Activated CD4-positive, CD25-positive, alpha-beta regulatory T cell treated with anti-CD3 and anti-CD28 coated beads, Interleukin-2, amount 50 U/mL, for 24 hours (primary cell): Measurements from ENCODE around the gene SIN3A.
"Not testable (repeated sequence)": the region's sequence is repeated elsewhere in the genome, so short reads cannot be mapped to it uniquely, and the experiment has no call there.

Source experiments
- ATAC-seq, 2 donors: fragments of 150-1000 bp; cut with Tn5 transposase; one replicate each; pipeline ENCODE4 v1.10.0; 2021; ENCODE audit warnings: mild to moderate bottlenecking in 1 of 2, moderate library complexity in 1 of 2

The SIN3A gene

DNA sequence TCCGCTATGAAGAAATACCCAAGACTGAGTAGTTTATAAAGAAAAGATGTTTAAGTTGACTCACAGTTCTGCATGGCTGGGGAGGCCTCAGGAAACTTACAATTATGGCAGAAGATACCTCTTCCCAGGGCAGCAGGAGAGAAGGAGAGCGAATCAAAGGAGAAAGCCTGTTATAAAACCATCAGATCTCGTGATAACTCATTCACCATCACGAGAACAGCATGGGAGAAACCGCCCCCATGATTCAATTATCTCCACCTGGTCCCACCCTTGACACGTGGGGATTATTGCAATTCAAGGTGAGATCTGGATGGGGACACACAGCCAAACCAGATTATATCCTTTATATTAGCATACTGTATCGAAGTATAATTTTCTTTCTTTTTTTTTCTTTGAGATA is 119.4 kb downstream of the SIN3A start:
- ATAC-seq, result not testable (repeated sequence)

DNA sequence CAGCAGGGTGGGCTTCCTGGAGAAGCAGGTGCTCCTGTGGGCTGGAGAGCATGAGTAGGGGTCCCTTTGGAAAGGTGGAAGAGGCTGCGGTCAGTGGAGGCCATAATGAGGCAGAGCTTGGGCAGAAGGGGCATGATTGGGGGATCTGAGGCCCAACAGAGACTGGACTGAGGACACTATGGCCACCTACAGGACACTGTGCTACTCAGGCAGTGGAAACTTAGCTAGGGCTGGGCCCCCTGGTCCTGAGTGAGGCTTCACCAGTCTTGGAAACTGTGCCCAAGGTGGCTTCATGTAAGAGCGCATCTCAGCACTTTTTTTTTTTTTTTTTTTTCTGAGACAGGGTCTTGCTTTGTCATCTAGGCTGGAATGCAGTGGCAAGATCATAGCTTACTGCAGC is 121.9 kb downstream of the SIN3A start:
- no peak for ATAC-seq

DNA sequence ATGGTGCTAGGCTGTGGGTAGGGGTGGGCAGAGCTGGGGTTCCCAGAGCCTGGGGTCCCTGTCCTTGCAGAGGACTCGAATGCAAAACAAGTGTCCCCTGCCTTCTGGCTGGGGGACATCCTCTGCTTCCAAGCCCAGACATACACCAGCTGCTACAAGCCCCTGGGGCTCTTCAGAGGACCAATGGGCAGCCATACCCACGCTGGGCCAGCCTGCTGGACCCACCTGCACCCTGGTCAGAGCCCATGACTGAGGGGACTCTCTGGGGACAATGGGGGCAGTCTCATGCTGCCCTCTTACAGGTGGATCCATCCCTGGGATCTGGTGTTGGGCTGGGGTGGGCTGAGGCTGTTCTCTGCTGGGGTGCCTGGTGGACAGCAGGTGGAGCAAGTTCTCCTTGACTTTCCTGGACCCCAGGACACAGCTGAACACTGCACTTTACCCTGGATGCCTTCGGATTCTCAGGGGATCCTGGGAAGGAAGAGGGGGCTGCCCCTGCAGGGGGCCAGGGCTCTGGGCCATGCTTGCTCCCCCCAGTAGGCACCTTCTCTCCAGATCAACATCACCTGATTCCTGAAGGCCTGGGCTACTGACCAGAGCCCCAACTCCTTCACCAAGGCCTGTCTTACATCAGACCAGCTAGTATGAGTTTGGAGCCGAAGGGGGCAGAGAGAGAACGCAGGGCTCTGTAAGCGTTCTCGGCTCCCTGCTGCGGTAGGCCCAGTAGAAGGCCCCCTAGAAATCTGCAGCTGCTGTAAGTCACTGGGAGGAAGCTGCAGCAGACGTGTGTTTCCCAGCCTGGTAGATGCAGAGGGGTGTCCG is 122.8 kb downstream of the SIN3A start:
- ATAC-seq, result no peak

DNA sequence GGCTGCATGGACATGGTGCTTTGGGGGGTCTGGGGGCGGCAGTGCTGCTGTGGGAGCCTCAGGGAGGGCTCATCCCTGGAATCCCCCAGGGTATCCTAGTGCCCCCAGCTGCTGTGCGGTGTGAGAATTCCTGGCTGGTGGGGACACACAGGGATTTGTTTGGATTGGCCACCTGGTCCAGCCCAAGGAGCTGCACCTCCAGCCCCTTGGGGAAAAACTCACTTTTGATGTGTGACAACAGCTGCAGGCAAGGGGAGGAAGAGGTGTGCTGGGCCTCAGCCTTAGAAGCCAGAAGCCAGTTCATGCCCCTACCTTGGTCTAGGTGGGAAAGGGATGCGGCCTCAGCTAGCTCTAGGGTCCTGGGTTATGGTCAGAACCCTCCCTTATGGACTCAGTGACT is 124.0 kb downstream of the SIN3A start:
- no peak for ATAC-seq

DNA sequence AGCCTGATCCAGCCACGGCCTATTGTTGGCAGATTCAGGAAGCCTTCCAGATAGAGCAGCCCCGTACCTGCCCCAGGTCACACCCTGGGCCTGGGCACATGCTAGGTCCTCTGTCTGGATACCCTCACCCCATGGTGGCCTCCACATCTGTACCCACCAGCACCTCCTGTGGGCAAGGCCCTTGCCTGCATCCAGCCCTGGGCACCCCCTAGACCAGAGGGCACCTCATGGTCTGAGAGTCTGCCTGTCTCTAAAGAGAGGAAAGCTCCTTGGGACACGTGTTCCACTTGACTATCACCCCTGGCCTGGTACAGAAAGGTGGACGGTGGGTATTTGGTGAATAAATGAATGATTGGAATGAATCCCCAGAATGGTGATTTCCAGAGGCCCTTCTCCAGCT is 124.5 kb downstream of the SIN3A start:
- ATAC-seq, result no peak

DNA sequence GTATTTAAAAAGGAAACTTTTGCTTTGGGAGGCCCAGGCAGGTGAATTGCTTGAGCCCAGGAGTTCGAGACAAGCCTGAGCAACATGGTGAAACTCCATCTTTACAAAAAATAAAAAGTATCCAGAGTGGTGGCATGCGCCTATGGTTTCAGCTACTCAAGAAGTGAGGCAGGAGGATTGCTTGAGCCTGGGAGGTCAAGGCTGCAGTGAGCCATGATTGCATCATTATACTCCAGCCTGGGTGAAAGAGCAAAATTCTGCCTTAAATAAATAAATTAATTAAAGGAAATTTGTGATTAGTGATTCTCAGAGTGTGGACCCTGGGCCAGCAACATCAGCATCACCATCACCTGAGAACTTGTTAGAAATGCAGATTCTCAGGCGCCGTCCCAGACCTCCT is 125.6 kb downstream of the SIN3A start:
- ATAC-seq, result no peak

DNA sequence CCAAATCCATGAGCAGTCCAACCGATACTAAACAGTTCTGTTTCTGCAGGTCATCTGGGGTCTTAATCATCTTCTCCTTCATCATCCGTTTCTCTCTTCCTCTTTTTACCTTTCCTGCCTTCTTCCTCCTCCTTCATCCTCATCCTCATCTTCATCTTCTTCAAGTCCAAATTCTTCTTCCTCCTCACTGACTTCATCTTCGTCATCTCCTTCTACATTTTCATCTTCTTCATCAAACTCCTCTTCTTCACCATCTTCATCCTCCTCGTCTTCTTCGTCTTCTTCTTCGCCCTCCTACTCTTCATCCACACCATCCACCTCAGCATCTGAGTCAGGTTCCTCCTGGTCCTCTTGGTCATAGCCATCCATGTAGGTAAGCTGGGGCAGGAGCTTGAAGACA is 129.8 kb downstream of the SIN3A start:
- ATAC-seq, result no peak
